GM12891 (cell line): ENCODE results near the gene DHRS3.

Experiments
- POLR2A ChIP-seq: IDR thresholded peaks from 2 replicates; pipeline ENCODE4 v1.6.1; 2011; ENCODE audit warnings: low read depth, low read length, control low read depth
- POLR2AphosphoS5 ChIP-seq: IDR thresholded peaks from 2 replicates; pipeline ENCODE4 v1.6.1; 2011; ENCODE audit warnings: low read depth, low read length, control low read depth
- SPI1 ChIP-seq: IDR thresholded peaks from 2 replicates; pipeline ENCODE4 v1.6.1; 2011; ENCODE audit warnings: low read depth, low read length, control low read depth
- TAF1 ChIP-seq: IDR thresholded peaks from 2 replicates; pipeline ENCODE4 v1.6.1; 2011; ENCODE audit warnings: low read depth, low read length, control low read depth

DNA sequence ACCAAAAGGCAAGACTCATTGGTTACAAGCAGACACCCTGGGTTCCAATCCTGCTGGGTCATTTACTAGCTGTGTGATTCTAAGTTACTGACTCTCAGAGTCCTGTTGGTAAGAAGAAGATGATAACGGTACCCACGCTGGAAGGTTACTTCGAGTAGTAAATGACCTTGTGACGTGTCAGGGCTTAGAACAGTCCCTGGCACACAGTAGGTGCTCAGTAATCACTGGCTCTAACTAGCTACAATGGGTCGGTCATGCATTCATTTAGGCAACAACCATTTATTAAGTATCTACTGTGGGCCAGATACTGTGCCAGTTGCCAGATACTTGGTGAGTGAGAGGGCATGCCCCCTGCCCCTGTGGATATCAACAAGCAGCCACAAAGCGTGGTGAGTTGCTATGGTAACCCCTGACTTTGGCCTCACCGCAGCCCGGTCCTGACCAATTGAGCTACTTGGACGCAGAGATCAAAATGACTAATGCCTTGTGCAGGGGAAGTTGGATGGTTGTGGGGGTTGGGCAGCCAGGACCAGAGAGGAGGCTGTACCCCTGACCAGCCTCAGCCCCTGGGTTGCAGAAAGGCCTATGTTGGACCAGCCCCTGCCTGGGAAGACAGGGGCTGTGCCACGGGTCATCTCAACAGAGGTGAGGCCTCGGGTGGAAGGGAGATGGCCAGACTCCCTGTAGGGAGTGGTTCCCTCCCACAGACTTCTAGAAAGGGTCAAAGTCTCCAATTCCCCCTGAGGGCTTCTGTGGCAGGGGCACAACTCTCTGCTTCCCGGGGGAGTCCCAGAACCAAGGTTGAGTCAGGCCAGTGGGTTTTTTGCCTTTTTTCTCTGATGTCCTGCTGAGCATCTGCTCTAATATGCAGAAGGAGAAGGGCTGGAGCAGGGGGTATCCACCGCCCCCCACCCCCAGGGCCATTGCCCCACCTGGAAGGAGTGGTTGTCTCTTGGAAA, 16.0 kb downstream of the DHRS3 start:
- TF ChIP-seq POLR2A (no peak), TAF1 (no peak), POLR2AphosphoS5 (no peak), SPI1 (no peak)
